ENCODE results near the gene SYT5. TPM values are rescaled to one million over a fixed set of nuclear protein-coding genes. Genes with fewer than 3 reads are reported as not detected.

SYT5 gene
- total and polyA plus RNA-seq, 2 donors (not counting 1 experiment from before 2014, with no cell fraction given), result 0.27 to 0.94 TPM

- intact Hi-C loops (cut with micrococcal nuclease), result no loop called here
- 95% methylated on average over 14 of the region's 17 CpGs for WGBS (ENCODE audit: insufficient coverage)
- peaks cover 3% of the 10 kb centered on the region for H3K4me1 Mint-ChIP-seq
- H3K27ac Mint-ChIP-seq, result no peak overlapping the region
- Histone ChIP-seq H3K9me3 (ENCODE audit: control extremely low read depth in 1 of 3, control insufficient read depth in 2 of 3, insufficient read depth in 1 of 3, low read length in 2 of 3) (no peaks in the 10 kb centered on the region), H3K4me1 (ENCODE audit: control insufficient read depth in 2 of 2, insufficient read depth in 2 of 2, low read length in 2 of 2) (no peaks in the 10 kb centered on the region), H3K79me2 (ENCODE audit: control insufficient read depth, insufficient read depth, low read length) (peaks cover 5% of the 10 kb centered on the region), H2AFZ (ENCODE audit: insufficient read depth, low read depth, low read length, poor library complexity, severe bottlenecking) (no peak overlapping the region), H3K4me3 (ENCODE audit: control extremely low read depth in 1 of 5, extremely low read depth in 1 of 5, insufficient read depth in 1 of 5, low read depth in 2 of 5, low read length in 4 of 5) (no peak overlapping the region), H3K9ac (ENCODE audit: low read length) (no peak overlapping the region), H3K27me3 (replicated peaks in 1 of 4; ENCODE audit: control extremely low read depth in 1 of 4, control insufficient read depth in 3 of 4, insufficient read depth in 4 of 4, low read length in 3 of 4) (no peaks in the 10 kb centered on the region), H3K4me2 (replicated peaks; ENCODE audit: low read depth, low read length, poor library complexity, severe bottlenecking) (no peak overlapping the region), H4K20me1 (ENCODE audit: control insufficient read depth, insufficient read depth, low read length, poor library complexity, severe bottlenecking) (peaks cover 82% of the 10 kb centered on the region), H3K27ac (ENCODE audit: low read length in 2 of 2) (no peak overlapping the region), H3K36me3 (replicated peaks in 1 of 2; ENCODE audit: control extremely low read depth in 1 of 2, control insufficient read depth in 1 of 2, extremely low read depth in 1 of 2, insufficient read depth in 2 of 2, low read length in 1 of 2) (peaks cover 0 to 77% of the 10 kb centered on the region in 2 experiments)
- ChIA-PET POLR2A (interaction anchor here (0.8 kb wide), 1 partner anchor 24 kb away, joined by 5 read pairs; no protein-coding TSS in a partner anchor), CTCF (no interaction called here)
- TF ChIP-seq EZH2 (IDR thresholded peaks at IDR 0.05; ENCODE audit: borderline replicate concordance, insufficient read depth, low read depth, low read length, poor library complexity, severe bottlenecking), result no peak
- TF ChIP-seq, protein P1, sequence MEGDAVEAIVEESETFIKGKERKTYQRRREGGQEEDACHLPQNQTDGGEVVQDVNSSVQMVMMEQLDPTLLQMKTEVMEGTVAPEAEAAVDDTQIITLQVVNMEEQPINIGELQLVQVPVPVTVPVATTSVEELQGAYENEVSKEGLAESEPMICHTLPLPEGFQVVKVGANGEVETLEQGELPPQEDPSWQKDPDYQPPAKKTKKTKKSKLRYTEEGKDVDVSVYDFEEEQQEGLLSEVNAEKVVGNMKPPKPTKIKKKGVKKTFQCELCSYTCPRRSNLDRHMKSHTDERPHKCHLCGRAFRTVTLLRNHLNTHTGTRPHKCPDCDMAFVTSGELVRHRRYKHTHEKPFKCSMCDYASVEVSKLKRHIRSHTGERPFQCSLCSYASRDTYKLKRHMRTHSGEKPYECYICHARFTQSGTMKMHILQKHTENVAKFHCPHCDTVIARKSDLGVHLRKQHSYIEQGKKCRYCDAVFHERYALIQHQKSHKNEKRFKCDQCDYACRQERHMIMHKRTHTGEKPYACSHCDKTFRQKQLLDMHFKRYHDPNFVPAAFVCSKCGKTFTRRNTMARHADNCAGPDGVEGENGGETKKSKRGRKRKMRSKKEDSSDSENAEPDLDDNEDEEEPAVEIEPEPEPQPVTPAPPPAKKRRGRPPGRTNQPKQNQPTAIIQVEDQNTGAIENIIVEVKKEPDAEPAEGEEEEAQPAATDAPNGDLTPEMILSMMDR (IDR thresholded peaks at IDR 0.05), result no peak
- ATAC-seq (ENCODE audit: low read depth), result no peak
- no peak for DNase-seq
- H3K27me3 Mint-ChIP-seq, result no peaks in the 10 kb centered on the region
- H3K9me3 Mint-ChIP-seq (ENCODE audit: insufficient read depth), result no peaks in the 10 kb centered on the region
- no peak overlapping the region for H3K4me3 Mint-ChIP-seq
Observed at GRCh38 chr19:55229789-55230182, 49.7 kb upstream of the SYT5 start.

DNA sequence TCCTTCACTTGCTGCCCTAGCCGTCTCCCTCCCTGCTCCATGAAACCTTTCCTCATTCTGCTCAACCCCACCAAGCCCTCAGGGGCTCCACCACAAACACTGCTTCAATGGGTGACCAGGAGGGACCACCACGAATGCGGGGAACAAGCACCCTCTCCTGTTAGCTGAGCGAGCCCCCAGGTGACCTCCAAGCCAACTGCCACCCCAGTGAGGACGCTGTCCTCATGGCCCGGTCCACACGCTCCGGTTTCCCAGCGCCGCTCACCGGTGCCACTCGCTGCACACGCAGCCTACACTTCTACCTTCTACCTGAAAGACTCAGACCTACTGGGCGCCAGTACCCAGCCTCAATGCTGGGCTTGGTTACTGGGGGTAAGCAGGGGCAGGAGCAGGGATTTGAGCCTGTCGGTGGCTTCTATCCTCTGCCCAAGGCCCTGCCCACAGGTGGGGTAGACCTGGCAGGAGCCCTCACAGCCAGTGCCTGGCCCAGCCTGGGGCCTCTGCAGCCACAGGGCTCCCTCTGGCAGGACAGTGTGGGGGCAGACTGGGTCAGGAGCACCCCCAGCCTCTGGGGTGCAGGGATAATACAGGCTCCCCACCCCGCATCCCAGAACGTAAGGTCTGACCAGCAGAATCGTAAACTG lies 49.2 kb upstream of the SYT5 start:
- TF ChIP-seq, protein P1 (IDR thresholded peaks at IDR 0.05), result no peak
- no peak for TF ChIP-seq EZH2 (IDR thresholded peaks at IDR 0.05; ENCODE audit: borderline replicate concordance, insufficient read depth, low read depth, low read length, poor library complexity, severe bottlenecking)
- Histone ChIP-seq H3K4me3 (ENCODE audit: control extremely low read depth in 1 of 5, extremely low read depth in 1 of 5, insufficient read depth in 1 of 5, low read depth in 2 of 5, low read length in 4 of 5) (no peak overlapping the region), H3K9ac (ENCODE audit: low read length) (no peak overlapping the region), H3K27ac (ENCODE audit: low read length in 2 of 2) (no peak overlapping the region), H3K4me2 (replicated peaks; ENCODE audit: low read depth, low read length, poor library complexity, severe bottlenecking) (no peak overlapping the region), H3K27me3 (replicated peaks in 1 of 4; ENCODE audit: control extremely low read depth in 1 of 4, control insufficient read depth in 3 of 4, insufficient read depth in 4 of 4, low read length in 3 of 4) (no peaks in the 10 kb centered on the region), H3K36me3 (replicated peaks in 1 of 2; ENCODE audit: control extremely low read depth in 1 of 2, control insufficient read depth in 1 of 2, extremely low read depth in 1 of 2, insufficient read depth in 2 of 2, low read length in 1 of 2) (peaks cover 0 to 72% of the 10 kb centered on the region in 2 experiments), H3K9me3 (ENCODE audit: control extremely low read depth in 1 of 3, control insufficient read depth in 2 of 3, insufficient read depth in 1 of 3, low read length in 2 of 3) (no peaks in the 10 kb centered on the region), H3K79me2 (ENCODE audit: control insufficient read depth, insufficient read depth, low read length) (peaks cover 5% of the 10 kb centered on the region), H2AFZ (ENCODE audit: insufficient read depth, low read depth, low read length, poor library complexity, severe bottlenecking) (no peak overlapping the region), H3K4me1 (ENCODE audit: control insufficient read depth in 2 of 2, insufficient read depth in 2 of 2, low read length in 2 of 2) (no peaks in the 10 kb centered on the region), H4K20me1 (ENCODE audit: control insufficient read depth, insufficient read depth, low read length, poor library complexity, severe bottlenecking) (peaks cover 77% of the 10 kb centered on the region)
- Mint-ChIP-seq H3K27ac (no peak overlapping the region), H3K4me1 (peaks cover 3% of the 10 kb centered on the region), H3K27me3 (no peaks in the 10 kb centered on the region), H3K4me3 (no peak overlapping the region), H3K9me3 (ENCODE audit: insufficient read depth) (no peaks in the 10 kb centered on the region)
- intact Hi-C loops (cut with micrococcal nuclease), result no loop called here
- POLR2A ChIA-PET, result interaction anchor here (0.8 kb wide), 1 partner anchor 24 kb away, joined by 5 read pairs; no protein-coding TSS in a partner anchor
- ATAC-seq (ENCODE audit: low read depth), result no peak
- 93% methylated on average over 11 of the region's 18 CpGs for WGBS (ENCODE audit: insufficient coverage)
- CTCF ChIA-PET, result no interaction called here
- no peak for DNase-seq

All from B cell (primary cell).